Mesenteric fat pad (tissue), 1 donor: ENCODE measurements around the gene STK11. TPM values are rescaled to one million over a fixed set of nuclear protein-coding genes. Genes with fewer than 3 reads are reported as not detected.
"Not testable (repeated sequence)": the region's sequence is repeated elsewhere in the genome, so short reads cannot be mapped to it uniquely, and the experiment has no call there.

Source experiments
- DNase-seq: peaks from one replicate; pipeline ENCODE4 v3.0.0-alpha.2; 2020; ENCODE audit warnings: low spot score
- total RNA-seq: library from RNA; stranded (reverse); fragmentation: NEBNext Ultra II Directional; extraction: Animal tissue kit (Norgen Biotek cat#: 25700); gene quantifications from one replicate; pipeline ENCODE4 v1.2.1, GENCODE V29; 2021
- donor health status: DM: yes; HTN: yes; CAD: no.

Gene STK11
- total RNA-seq, 1 donor from 2014 or later: 60.8 TPM

DNA sequence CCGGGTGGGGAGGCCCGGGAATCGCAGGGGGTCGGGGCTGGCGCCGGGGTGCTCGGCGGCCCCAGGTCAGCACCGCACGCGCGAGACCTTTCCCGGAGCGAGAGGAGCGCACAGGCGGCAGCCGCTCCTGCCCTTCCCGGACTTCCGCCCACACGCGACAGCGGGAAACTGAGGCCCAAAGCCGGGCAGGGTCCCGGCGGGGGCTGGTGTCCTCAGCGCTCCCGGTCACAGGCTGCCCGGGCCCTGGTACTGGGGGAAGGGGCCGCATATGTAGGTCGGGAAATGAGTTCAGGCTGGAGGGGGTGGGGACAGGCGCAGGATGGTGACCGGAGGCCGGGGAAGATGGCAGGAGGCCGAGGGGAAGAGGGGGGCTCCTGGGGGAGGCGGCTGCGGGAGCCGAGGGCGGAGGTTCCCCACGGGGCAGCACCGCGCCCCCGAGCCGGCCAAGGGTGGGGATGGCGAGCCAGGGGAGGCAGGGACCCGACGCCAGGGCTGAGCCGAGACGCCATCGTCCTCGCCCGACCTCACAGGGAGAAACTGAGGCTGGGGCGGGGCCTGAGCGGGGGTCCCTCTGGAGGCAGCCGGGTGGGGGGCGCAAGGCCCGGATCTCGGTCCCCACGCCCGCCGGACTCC, 31.6 kb downstream of the STK11 start:
- no peak for DNase-seq

DNA sequence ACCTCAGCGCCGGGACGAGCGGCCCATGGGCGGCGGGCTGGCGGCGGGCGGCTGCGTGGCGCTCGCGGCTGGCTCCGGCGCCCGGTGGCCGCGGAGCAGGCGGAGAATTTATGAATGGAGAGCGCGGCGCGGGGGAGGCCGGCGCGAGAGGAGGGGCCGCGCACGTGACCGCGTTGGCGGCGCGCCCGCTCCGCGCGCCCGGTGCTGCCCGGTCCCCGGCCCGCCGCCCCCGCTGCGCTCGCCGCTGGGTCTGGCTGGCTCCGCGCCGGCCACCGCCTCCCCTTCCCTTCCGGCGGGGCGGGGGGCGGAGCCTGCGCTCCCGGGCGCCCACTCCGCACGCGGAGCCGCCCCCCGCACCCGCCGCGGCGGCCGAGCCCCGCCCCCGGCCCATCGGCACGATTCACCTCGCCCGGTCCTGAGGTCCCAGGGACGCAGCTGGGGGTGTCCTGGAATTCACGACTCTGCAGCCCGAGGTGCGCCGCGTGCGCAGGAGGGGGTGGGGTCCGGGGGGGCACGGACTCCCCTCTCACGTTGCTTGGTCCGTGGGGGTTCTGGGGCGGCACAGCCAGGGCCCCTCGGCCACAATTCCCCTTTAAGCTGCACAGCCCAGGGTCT, 32.3 kb downstream of the STK11 start, which contains the start of gene CBARP:
Gene CBARP (minus strand): TSS at position 252 of the 615 bp plus-strand sequence. CDS start 1,905 bp downstream, outside the sequence.
- DNase-seq: no peak

DNA sequence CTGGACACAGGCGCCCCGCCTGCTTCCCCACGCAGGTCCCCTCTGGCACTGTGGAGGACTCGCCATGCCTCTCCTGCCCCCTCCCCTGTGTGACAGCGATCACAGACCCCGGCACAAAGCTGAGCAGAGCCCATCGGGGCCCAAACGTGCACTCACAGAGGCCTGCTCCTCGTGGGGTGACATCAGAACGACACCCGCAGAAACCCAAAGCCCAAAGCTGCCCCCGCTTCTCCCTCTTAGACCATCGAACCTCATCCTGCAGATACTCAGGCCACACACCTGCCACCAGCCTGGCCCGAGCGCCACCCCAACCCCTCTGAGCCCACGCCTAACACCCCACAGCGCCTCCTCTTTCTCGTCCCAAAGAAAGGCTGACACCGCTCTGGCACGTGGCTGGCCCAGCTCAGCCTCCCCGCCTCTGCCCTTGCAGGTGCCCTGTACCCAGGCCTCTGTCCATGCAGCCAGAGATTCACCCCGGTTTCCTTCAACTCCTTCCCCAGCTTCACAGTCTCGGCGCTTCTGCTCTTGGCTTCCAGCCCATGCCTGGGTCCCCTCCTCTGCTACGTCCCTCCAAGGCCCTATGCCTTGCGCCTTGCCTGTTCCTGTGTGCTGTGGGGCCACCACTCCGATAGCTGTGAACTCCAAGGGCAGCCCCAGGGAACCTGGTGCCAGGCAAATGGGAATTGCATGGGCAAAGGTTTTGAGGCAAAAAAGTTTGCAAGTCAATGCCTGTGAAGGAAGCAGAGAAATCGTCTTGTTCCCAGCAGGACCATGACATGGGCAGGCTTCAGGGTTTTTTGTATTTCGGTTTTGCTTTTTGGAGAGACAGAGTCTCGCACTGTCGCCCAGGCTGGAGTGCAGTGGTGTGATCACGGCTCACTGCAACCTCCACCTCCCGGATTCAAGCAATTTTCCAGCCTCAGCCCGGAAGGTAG, 33.1 kb downstream of the STK11 start:
- DNase-seq: no peak

DNA sequence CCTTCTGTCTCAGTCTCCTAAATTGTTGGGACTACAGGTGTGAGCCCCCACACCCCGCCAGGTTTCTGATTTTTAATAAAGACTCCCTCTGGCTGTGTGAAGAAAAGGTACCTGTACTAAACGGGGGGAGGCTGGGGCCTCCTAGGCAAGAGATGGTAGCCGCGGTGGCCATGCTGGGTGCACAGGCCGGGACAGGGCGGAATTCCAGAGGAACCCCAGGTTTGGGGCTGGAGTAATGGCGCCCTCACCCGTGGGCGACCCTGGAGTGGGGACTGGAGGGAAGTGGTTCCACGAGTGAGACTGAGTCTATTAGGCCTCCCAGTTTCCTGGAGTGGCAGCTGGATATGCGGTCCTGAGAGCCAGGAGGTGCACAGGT, 33.8 kb downstream of the STK11 start:
- no peak for DNase-seq

DNA sequence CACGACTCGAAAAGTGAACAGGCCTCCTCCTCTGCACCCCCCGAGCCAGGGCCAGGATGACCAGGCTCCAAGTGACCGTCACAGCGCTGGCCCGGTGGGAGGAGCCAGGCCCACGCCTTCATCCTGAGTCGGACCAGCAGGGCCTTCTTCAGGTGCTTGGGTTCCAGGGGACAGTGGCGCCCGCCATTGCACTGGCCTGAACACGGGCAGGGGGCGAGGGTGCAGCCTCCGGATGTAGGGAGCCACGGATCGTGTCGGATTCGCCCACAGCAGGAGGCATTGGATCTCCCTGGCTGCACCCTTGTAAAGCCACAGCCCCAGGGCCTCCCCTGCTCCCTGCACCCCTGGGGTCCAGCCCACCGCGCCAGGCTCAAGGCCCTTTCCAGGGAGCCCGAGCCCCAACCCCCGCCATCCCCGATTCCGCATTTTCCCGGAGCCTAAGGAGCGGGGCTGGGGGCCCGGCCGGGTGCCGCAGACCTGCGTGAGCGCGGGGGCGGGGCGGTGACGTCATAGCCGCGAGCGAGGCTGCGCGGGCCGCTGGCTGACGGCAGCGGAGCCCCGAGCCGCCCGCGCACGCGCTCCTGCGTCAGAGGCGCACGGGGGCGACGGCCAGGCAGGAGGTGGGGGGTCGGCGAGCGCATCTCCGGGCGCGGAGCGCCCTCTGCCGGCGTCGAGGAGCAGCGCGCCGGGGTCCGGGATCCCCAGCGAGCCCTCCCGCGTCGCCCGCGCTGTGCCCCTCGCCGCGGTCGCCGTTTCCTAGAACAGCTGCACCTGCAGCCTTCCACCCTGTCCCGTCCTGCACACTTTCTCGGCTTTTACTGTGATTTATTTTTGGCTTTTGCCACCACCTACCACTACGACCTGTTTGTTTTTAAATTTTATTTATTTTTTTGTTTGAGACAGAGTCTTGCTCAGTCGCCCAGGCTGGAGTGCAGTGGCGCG, 34.5 kb downstream of the STK11 start:
- peak; percentile 97 for DNase-seq

DNA sequence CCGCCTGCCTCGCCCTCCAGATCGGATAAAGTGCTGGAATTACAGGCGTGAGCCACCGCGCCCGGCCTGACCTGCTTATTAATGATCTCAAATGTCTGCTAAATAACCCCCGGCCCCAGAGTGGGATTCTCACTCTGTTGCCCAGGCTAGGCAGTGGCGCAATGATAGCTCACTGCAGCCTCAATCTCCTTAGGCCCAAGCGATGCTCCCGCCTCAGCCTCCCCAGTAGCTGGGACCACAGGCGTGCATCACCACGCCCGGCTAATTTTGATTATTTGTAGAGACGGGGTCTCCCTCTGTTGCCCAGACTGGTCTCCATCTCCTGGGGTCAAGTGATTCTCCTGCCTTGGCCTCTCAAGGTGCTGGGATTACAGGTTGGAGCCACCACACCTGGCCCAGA, 35.3 kb downstream of the STK11 start:
- no peak for DNase-seq

DNA sequence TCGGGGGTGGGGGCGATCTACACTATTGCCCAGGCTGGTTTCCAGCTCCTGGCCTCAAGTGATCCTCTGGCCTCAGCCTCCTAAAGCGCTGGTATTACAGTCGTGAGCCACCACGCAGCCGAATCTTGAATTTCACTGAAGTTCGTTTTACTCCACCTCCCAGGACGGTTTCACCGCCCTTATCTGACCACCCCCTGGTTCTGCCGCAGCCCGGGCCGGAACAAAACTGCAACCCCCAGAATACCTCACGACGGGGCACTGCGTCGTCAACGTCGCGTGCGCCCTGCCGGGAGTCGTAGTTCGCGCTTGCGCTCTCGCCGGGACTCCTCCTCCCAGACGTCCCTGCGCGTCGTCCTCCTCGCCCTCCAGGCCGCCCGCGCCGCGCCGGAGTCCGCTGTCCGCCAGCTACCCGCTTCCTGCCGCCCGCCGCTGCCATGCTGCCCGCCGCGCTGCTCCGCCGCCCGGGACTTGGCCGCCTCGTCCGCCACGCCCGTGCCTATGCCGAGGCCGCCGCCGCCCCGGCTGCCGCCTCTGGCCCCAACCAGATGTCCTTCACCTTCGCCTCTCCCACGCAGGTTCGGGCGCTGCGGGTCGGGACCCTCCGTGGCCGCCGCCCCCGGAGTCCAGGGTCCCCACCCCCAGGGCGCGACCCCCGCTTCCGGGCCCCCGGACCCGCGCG, 36.0 kb downstream of the STK11 start, which contains the start of gene ATP5F1D:
Gene ATP5F1D (plus strand): TSS at position 335 of the 679 bp plus-strand sequence. CDS start 100 bp downstream, at position 435.
- DNase-seq: peak; percentile 98

DNA sequence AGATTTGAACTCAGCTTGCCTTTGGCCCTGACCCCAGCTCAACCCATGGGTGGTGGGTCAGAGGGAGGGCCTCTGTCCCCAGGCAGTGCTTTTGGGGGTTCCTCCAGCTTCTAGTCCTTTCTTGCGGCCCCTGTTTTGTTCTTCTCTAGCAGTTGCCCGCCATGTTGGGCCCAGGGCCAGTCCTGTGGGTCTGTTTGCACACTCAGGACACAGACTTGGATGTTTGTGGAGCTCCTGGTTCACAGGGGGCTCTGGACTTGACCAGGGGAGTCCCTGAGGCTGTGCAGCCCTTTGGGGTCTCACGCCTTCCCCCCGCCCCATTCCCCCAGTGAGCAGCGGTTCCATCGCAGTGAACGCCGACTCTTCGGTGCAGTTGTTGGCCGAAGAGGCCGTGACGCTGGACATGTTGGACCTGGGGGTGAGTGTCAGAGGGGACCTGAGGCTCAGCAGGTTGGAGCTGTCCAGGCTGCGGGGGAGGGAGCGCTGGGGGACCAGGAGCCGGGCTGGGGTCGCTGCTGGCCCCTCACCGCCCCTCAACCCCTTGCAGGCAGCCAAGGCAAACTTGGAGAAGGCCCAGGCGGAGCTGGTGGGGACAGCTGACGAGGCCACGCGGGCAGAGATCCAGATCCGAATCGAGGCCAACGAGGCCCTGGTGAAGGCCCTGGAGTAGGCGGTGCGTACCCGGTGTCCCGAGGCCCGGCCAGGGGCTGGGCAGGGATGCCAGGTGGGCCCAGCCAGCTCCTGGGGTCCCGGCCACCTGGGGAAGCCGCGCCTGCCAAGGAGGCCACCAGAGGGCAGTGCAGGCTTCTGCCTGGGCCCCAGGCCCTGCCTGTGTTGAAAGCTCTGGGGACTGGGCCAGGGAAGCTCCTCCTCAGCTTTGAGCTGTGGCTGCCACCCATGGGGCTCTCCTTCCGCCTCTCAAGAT, 38.5 kb downstream of the STK11 start:
- DNase-seq: no peak

DNA sequence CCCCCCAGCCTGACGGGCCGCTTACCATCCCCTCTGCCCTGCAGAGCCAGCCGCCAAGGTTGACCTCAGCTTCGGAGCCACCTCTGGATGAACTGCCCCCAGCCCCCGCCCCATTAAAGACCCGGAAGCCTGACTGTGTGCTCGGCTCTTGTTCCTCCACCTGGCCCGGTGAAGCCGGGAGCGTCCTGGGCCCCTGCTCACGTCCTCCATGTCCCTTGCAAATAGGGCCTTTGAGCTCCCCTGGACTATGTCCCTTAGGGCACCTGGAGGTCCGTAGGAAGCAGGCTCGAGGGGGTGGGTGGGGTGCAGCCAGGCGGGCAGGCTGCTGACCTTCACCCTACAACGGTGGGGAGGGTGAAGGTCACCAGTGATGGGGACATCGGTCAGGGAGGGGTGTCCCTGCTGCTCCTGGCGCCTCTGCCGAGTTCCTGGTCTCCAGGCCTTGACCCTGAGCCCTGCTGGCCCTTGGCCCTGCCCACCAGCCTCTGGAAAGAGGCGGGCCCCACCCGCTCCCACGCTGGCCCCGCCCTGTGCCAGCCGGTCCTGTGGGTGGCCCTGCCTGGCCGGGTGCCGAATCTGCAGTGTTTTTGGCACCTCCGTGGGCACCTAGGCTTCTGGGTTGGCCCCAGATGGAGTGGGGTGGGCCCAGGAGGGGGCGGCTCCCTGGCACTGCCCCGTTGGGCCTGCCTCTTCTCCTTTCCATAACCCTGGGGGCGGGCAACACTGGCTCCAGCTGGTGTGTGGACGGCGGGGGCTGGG, 39.3 kb downstream of the STK11 start:
- DNase-seq: no peak

DNA sequence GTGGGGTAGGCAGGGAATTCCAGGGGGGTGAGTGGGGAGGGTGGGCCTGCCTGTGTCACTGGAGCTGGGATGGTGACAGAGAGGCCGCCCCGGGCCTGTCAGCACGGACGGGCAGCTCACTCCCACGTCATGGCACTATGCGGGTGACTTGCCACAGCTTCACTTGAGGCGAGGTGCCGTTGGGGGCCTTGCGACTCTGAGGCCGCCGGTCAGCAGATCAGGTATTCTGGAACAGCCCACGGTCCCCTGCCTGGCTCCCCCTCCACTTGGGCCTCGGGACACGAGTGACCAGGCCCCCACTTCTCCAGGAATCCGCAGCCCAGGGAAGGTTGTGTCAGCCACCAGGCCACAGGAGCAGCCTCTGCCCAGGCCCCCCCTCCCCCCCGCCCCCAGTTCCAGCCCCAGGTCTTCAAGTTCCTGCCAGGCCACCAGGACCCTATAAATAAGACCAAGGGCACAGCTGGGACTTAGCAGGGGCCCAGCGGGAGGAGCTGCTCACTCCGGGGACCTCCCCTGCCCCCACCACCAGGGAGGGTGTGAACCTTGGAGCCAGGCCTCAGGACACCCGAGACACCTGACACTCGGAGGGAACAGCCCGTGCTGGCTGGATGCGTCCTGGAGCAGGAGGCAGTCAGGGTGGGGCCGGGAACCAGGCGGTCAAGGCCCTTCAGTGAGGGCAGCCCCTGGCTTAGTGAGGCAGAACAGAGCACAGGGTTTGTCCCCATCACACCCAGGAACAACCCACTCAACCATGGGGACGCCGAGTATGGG, 40.1 kb downstream of the STK11 start:
- DNase-seq: no peak

DNA sequence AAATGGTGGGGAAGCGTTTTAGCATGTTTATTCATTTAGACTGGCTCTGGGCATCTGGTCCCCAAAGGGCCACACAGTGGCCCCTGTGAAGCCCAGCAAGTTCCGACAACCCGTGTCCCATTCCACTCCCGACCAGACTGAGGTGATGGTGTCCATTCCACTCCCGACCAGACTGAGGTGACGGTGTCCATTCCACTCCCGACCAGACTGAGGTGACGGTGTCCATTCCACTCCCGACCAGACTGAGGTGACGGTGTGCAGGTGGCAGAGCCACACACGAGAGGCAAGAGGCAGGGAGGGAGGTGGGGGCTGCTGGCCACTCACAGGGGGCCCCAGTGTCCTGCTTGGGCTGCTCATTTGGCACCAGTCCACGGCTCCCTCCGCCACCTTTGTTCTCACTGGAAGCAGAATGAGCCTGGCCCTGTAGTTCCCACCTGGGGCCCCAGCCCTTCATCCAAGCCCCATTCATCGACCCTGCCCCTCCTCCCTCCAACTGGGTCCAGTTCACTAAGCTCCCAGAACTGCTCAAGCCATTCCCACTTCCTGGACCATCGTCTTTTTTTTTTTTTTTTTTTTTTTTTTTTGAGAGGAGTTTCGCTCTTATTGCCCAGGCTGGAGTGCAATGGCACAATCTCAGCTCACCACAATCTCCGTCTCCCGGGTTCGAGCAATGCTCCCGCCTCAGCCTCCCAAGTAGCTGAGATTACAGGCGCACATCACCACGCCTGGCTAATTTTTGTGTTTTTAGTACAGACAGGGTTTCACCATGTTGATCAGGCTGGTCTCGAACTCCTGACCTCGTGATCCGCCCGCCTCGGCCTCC, 40.9 kb downstream of the STK11 start:
- not testable (repeated sequence) for DNase-seq

DNA sequence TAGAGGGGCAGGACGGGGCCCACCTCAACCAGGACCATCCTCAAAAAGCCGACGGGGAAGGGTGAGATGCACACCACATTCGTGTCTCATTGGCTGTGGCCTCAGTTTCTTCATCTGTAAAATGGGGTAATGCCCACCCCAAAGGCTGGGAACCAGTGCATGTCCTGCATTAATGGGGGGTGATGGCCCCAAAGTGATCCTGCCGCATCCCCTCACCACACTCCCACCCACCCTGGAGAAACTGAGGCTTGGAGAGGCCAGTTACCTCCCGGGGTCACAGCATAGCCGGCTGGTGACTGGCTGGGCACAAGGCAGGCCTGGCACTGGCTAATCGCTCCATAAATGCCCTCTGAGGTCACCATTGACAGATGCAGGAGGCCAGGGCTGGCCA, 42.2 kb downstream of the STK11 start:
- no peak for DNase-seq

DNA sequence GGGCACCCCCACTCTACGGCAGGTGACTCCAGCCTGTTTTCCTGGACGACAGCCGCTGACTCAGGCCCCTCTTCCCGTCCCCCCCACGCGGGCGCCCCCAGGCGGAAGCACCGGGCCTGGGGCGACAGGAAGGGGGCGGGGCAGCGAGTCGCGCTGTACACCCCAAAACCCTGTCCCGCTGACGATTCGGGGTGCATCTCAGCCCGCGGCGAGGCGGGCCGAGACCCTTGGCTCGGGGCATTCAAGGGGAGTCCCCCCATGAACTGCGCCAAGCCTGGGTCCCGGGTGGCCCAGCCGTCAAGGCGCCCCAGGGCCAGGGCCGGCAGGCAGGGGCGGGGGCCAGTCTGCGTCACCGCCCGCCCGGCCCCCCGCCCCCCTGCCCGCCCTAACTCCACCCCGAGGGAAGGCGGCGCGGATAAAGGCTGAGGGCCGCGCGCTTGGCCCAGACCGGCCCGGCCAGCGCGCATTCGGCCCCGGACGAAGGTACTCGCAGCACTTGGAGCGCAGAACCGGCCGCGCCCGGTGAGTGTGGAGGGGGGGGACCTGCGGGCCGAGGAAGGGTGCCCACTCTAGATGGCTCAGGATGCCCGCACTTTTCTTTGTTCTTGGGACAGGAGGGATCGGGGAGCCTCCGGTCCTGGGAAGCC, 42.7 kb downstream of the STK11 start, which contains the start of gene MIDN:
Gene MIDN (plus strand): TSS at position 445 of the 647 bp plus-strand sequence. CDS start 1,714 bp downstream, outside the sequence.
- DNase-seq: peak; percentile 97

DNA sequence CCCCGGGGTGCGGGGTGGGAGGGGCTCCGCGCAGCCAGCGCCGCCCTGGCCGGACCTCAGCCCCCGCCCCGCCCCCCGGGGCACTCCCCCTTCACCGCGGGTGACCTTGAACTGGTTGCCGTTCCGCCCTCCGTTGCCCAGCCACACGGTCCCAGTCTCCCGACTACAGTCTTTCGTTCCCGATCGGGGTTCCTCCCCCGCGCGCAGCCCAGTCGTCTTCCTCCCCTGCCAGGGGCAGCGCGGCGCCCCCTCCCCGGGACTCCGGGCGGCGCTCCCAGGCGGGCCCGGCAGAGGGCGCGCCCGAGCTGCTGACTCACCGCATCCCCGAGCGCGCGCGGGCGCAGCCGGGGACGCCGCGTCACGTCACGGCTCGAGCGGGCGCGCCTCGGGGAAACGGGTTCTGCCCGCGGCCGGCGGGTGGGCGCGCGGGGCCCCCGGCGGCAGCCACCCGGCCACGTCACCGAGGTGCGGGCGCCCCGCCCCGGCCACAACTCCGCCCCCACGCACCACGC, 43.3 kb downstream of the STK11 start:
- DNase-seq: peak; percentile 95

DNA sequence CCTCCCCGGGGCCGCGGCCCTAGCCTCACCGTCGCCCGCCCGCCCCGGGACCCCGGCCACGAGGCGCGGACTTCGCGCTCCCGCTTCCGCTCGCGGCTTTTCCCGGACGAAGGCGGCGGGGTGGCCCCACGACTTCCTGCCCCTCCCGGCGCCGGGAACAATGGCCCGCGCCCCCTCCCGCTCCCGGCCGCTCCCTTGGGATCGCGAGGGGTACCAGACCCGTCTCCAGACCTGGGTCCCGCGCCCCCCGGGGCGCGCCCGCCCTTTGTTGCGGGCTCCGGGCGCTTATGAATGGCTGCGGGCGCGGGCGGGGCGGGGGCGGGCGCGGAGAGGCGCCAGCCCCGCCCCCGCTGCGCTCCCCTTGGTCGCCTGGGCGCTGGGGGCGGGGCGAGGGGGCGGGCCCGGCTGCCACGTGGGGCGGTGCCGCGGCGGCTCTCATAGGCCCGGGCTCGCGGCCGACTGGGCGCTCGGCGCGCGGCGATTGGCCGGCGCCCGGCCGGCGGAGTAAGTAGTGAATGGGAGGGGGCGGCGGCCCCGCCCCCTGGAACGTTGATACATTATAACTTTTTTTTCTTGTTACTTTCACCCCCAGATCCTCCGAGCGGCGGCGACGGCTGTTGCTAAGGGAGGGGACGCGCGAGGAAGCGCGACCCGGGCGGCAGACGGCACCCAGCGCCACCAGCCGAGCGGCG, 43.9 kb downstream of the STK11 start:
- peak; percentile 97 for DNase-seq
